Fibroblast of lung (primary cell): Measurements from ENCODE around the gene ALDH1A1. TPM values are rescaled to one million over a fixed set of nuclear protein-coding genes. Genes with fewer than 3 reads are reported as not detected.

ENCODE experiments used
- DNase-seq, 2 donors: peaks; one replicate each; pipeline versions ENCODE4 v3.0.0 to v3.0.0-alpha.2; 2010; ENCODE audit warnings: low read depth in 2 of 2
- H2AFZ ChIP-seq: 2 replicates; pipeline ENCODE4 v1.5.1; 2012; ENCODE audit warnings: low read length, control low read depth, inconsistent platforms
- H3K27ac ChIP-seq: 2 replicates; pipeline ENCODE4 v1.5.1; 2011; ENCODE audit warnings: low read length, control low read depth; ENCODE audit not compliant: insufficient read depth
- H3K27me3 ChIP-seq: 2 replicates; pipeline ENCODE4 v1.5.1; 2011; ENCODE audit warnings: mild to moderate bottlenecking, low read length; ENCODE audit not compliant: control insufficient read depth, insufficient read depth
- H3K36me3 ChIP-seq: 2 replicates; pipeline ENCODE4 v1.5.1; 2011; ENCODE audit warnings: low read length; ENCODE audit not compliant: control insufficient read depth, insufficient read depth
- H3K4me1 ChIP-seq: 2 replicates; pipeline ENCODE4 v1.5.1; 2011; ENCODE audit warnings: low read length; ENCODE audit not compliant: control insufficient read depth, insufficient read depth; ENCODE audit errors: extremely low read depth
- H3K4me2 ChIP-seq: 2 replicates; pipeline ENCODE4 v1.5.1; 2011; ENCODE audit warnings: low read length, control low read depth; ENCODE audit not compliant: insufficient read depth; ENCODE audit errors: extremely low read depth
- H3K4me3 ChIP-seq, 4 experiments: fragments of 200-600 bp in 1 of 4; sonication (generic) in 1 of 4; replicated peaks in 1 of 4; 2 replicates each; pipeline ENCODE4 v1.5.1; 2011 to 2016; ENCODE audit warnings: low read length in 4 of 4, low read depth in 3 of 4, mild to moderate bottlenecking in 3 of 4, control low read depth in 2 of 4, inconsistent platforms in 1 of 4, mixed read lengths in 1 of 4; ENCODE audit not compliant: insufficient read depth in 1 of 4; ENCODE audit errors: control extremely low read depth in 1 of 4
- H3K79me2 ChIP-seq: 2 replicates; pipeline ENCODE4 v1.5.1; 2012; ENCODE audit warnings: mild to moderate bottlenecking, low read length, inconsistent platforms; ENCODE audit not compliant: control insufficient read depth, insufficient read depth
- H3K9ac ChIP-seq: 2 replicates; pipeline ENCODE4 v1.5.1; 2011; ENCODE audit warnings: mild to moderate bottlenecking, low read length, control low read depth; ENCODE audit not compliant: insufficient read depth
- H3K9me3 ChIP-seq: 2 replicates; pipeline ENCODE4 v1.5.1; 2012; ENCODE audit warnings: low read depth, low read length; ENCODE audit not compliant: control insufficient read depth, insufficient read depth
- H4K20me1 ChIP-seq: 2 replicates; pipeline ENCODE4 v1.5.1; 2011; ENCODE audit warnings: low read length; ENCODE audit not compliant: control insufficient read depth, insufficient read depth; ENCODE audit errors: extremely low read depth
- CTCF ChIP-seq, 2 donors: IDR thresholded peaks in 1 of 2; conservative IDR thresholded peaks in 1 of 2; 1 replicate in 1 of 2; 2 replicates in 1 of 2; pipeline ENCODE4 v1.5.1; 2011 to 2012; ENCODE audit warnings: low read length in 2 of 2, control low read depth in 1 of 2, inconsistent platforms in 1 of 2, low read depth in 1 of 2, mild to moderate bottlenecking in 1 of 2
- EZH2 ChIP-seq: IDR thresholded peaks from 2 replicates; pipeline ENCODE4 v1.5.1; 2012; ENCODE audit warnings: low read length, control low read depth, mild to moderate bottlenecking; ENCODE audit errors: missing control alignments
- polyA plus RNA-seq, 2 donors: library from polyadenylated mRNA; depleted of rRNA in 1 of 2; stranded (reverse) in 1 of 2; unstranded in 1 of 2; fragments of >200 nt; gene quantifications; 2 replicates each; pipeline ENCODE4 v1.2.1, GENCODE V29; 2011 to 2012; ENCODE audit warnings: missing spikeins in 1 of 2
- total RNA-seq: library from RNA; depleted of rRNA; stranded (reverse); fragments of >200 nt; gene quantifications from 2 replicates; pipeline ENCODE4 v1.2.1, GENCODE V29; 2014

The ALDH1A1 gene
- total and polyA plus RNA-seq, 2 donors (not counting 1 experiment from before 2014, with no cell fraction given): 7.4 to 46.1 TPM

GRCh38 chr9:72997387-72997995, 44.6 kb upstream of the ALDH1A1 start:
- TF ChIP-seq CTCF (conservative IDR thresholded peaks at IDR 0.05 in 1 of 2, IDR thresholded peaks at IDR 0.05 in 1 of 2; ENCODE audit: low read depth in 1 of 2, low read length in 2 of 2) (no peak), EZH2 (no peak)
- no peaks in the 10 kb centered on the region for H3K79me2 ChIP-seq
- H3K9ac ChIP-seq: no peak overlapping the region
- H3K9me3 ChIP-seq: no peaks in the 10 kb centered on the region
- no peak overlapping the region for H3K27ac ChIP-seq
- DNase-seq: no peak
- H2AFZ ChIP-seq: peak overlapping the region; percentile 28
- no peaks in the 10 kb centered on the region for H3K27me3 ChIP-seq
- no peaks in the 10 kb centered on the region for H3K36me3 ChIP-seq
- no peak overlapping the region for H3K4me3 ChIP-seq
- no peaks in the 10 kb centered on the region for H4K20me1 ChIP-seq
- no peak overlapping the region for H3K4me2 ChIP-seq
- no peaks in the 10 kb centered on the region for H3K4me1 ChIP-seq

GRCh38 chr9:72996684-72997314, 43.9 kb upstream of the ALDH1A1 start:
- H2AFZ ChIP-seq: no peak overlapping the region
- no peak for DNase-seq
- no peaks in the 10 kb centered on the region for H3K36me3 ChIP-seq
- H4K20me1 ChIP-seq: no peaks in the 10 kb centered on the region
- H3K27me3 ChIP-seq: no peaks in the 10 kb centered on the region
- no peaks in the 10 kb centered on the region for H3K9me3 ChIP-seq
- no peak overlapping the region for H3K4me2 ChIP-seq
- H3K4me3 ChIP-seq: no peak overlapping the region
- no peak overlapping the region for H3K27ac ChIP-seq
- H3K4me1 ChIP-seq: no peaks in the 10 kb centered on the region
- no peaks in the 10 kb centered on the region for H3K79me2 ChIP-seq
- no peak for TF ChIP-seq CTCF (conservative IDR thresholded peaks at IDR 0.05 in 1 of 2, IDR thresholded peaks at IDR 0.05 in 1 of 2; ENCODE audit: low read depth in 1 of 2, low read length in 2 of 2)
- no peak overlapping the region for H3K9ac ChIP-seq

- Histone ChIP-seq H3K9me3 (no peaks in the 10 kb centered on the region), H3K9ac (no peak overlapping the region), H4K20me1 (no peaks in the 10 kb centered on the region), H3K36me3 (no peaks in the 10 kb centered on the region), H3K27ac (no peak overlapping the region), H3K4me2 (no peak overlapping the region), H3K4me3 (no peak overlapping the region), H3K4me1 (no peaks in the 10 kb centered on the region), H3K79me2 (no peaks in the 10 kb centered on the region), H2AFZ (no peak overlapping the region), H3K27me3 (no peaks in the 10 kb centered on the region)
- DNase-seq: no peak
- TF ChIP-seq CTCF (conservative IDR thresholded peaks at IDR 0.05 in 1 of 2, IDR thresholded peaks at IDR 0.05 in 1 of 2; ENCODE audit: low read depth in 1 of 2, low read length in 2 of 2) (no peak), EZH2 (no peak)
Observed at GRCh38 chr9:72996114-72996513, 43.3 kb upstream of the ALDH1A1 start.
